H1 (cell line): Measurements from ENCODE around the gene GABRR2. TPM values are rescaled to one million over a fixed set of nuclear protein-coding genes. Genes with fewer than 3 reads are reported as not detected.

ENCODE experiments used
- CTCF ChIA-PET: fragments of 300-600 bp; sonication (Branson Sonifier 250); formaldehyde crosslinking; loops from one replicate; lab custom pipeline; 2021; ENCODE audit not compliant: partially characterized antibody; lab: Charles Lee
- POLR2A ChIA-PET: fragments of 300-600 bp; sonication (Branson Sonifier 250); formaldehyde crosslinking; loops from one replicate; lab custom pipeline; 2021; ENCODE audit warnings: inconsistent platforms; ENCODE audit not compliant: partially characterized antibody; lab: Charles Lee
- DNase-seq, 2 experiments: peaks; one replicate each; pipeline versions ENCODE4 v3.0.0 to v3.0.0-alpha.2; 2010 to 2022; ENCODE audit warnings: low spot score in 2 of 2, low read depth in 1 of 2, mixed read lengths in 1 of 2
- FAIRE-seq: peaks from 2 replicates; lab custom pipeline; 2011; peaks lifted over from hg19 to GRCh38; lab: Jason Lieb, UNC
- H2AFZ ChIP-seq: 2 replicates; pipeline ENCODE4 v1.8.1; 2012; ENCODE audit warnings: low read length, inconsistent platforms
- H2AK5ac ChIP-seq: 2 replicates; pipeline ENCODE4 v1.6.1; 2013; ENCODE audit warnings: low read depth, low read length
- H2BK120ac ChIP-seq: replicated peaks from 2 replicates; pipeline ENCODE3; 2013; ENCODE audit warnings: low read depth, low read length, inconsistent platforms
- H2BK12ac ChIP-seq: 2 replicates; pipeline ENCODE4 v1.6.1; 2013; ENCODE audit warnings: low read depth, low read length
- H2BK15ac ChIP-seq: 2 replicates; pipeline ENCODE4 v1.6.1; 2013; ENCODE audit warnings: low read length
- H2BK20ac ChIP-seq: 2 replicates; pipeline ENCODE4 v1.6.1; 2013; ENCODE audit warnings: low read length
- H2BK5ac ChIP-seq: 2 replicates; pipeline ENCODE4 v1.6.1; 2013; ENCODE audit warnings: low read depth, low read length
- H3K14ac ChIP-seq: 2 replicates; pipeline ENCODE4 v1.6.1; 2013; ENCODE audit warnings: inconsistent platforms; ENCODE audit not compliant: insufficient read length
- H3K18ac ChIP-seq: 2 replicates; pipeline ENCODE4 v1.6.1; 2013; ENCODE audit warnings: low read length; ENCODE audit errors: extremely low read depth
- H3K23ac ChIP-seq: 2 replicates; pipeline ENCODE4 v1.6.1; 2013; ENCODE audit warnings: inconsistent platforms; ENCODE audit not compliant: insufficient read length
- H3K23me2 ChIP-seq: 2 replicates; pipeline ENCODE4 v1.6.1; 2013; ENCODE audit warnings: low read depth, low read length
- H3K27ac ChIP-seq: 2 replicates; pipeline ENCODE4 v1.6.1; 2011; ENCODE audit warnings: low read depth, low read length, inconsistent platforms
- H3K27me3 ChIP-seq, 4 experiments: replicated peaks in 1 of 4; 1 replicate in 1 of 4; 2 replicates in 3 of 4; pipeline versions ENCODE4 v1.6.1 to v1.8.1; 2011 to 2013; ENCODE audit warnings: low read length in 3 of 4, mild to moderate bottlenecking in 3 of 4, inconsistent platforms in 2 of 4, mixed read lengths in 2 of 4, moderate library complexity in 1 of 4; ENCODE audit not compliant: control insufficient read depth in 3 of 4, insufficient read depth in 3 of 4; ENCODE audit errors: extremely low read depth in 1 of 4
- H3K36me3 ChIP-seq, 4 experiments: 2 replicates each; pipeline versions ENCODE4 v1.6.1 to v1.8.1; 2011 to 2013; ENCODE audit warnings: mild to moderate bottlenecking in 4 of 4, low read length in 3 of 4, moderate library complexity in 2 of 4, control low read depth in 1 of 4, inconsistent platforms in 1 of 4; ENCODE audit not compliant: insufficient read depth in 4 of 4, control insufficient read depth in 2 of 4
- H3K4ac ChIP-seq: replicated peaks from 2 replicates; pipeline ENCODE3; 2013; ENCODE audit warnings: low read length, low read depth, mixed read lengths, inconsistent platforms; ENCODE audit not compliant: insufficient read length
- H3K4me1 ChIP-seq, 4 experiments: replicated peaks in 1 of 4; 1 replicate in 1 of 4; 2 replicates in 3 of 4; pipeline versions ENCODE4 v1.6.1 to v1.8.1; 2011 to 2013; ENCODE audit warnings: low read length in 3 of 4, inconsistent platforms in 2 of 4, mixed read lengths in 1 of 4; ENCODE audit not compliant: insufficient read depth in 4 of 4, control insufficient read depth in 3 of 4
- H3K4me2 ChIP-seq, 2 experiments: 2 replicates each; pipeline versions ENCODE4 v1.6.1 to v1.8.1; 2011 to 2013; ENCODE audit warnings: low read depth in 2 of 2, low read length in 2 of 2, control low read depth in 1 of 2, inconsistent platforms in 1 of 2, mild to moderate bottlenecking in 1 of 2; ENCODE audit not compliant: insufficient read depth in 1 of 2
- H3K4me3 ChIP-seq, 4 experiments: fragments of 200-600, 300-600 bp in 1 of 4; sonication (generic), shearing (Covaris generic), sonication (Bioruptor Twin) in 1 of 4; 2 replicates each; pipeline versions ENCODE4 v1.5.1 to v1.8.1; 2011 to 2016; ENCODE audit warnings: low read length in 4 of 4, low read depth in 3 of 4, control low read depth in 2 of 4, inconsistent platforms in 2 of 4, mild to moderate bottlenecking in 2 of 4, mixed read lengths in 1 of 4, moderate library complexity in 1 of 4; ENCODE audit not compliant: insufficient read depth in 2 of 4; ENCODE audit errors: extremely low read depth in 1 of 4
- H3K56ac ChIP-seq: replicated peaks from 2 replicates; pipeline ENCODE3; 2013; ENCODE audit warnings: low read depth, mild to moderate bottlenecking, mixed read lengths, low read length, inconsistent platforms; ENCODE audit not compliant: insufficient read length
- H3K79me1 ChIP-seq: 2 replicates; pipeline ENCODE4 v1.6.1; 2013; ENCODE audit warnings: low read depth, low read length, control low read depth
- H3K79me2 ChIP-seq, 2 experiments: 2 replicates each; pipeline versions ENCODE4 v1.6.1 to v1.8.1; 2012 to 2013; ENCODE audit warnings: low read length in 2 of 2, mild to moderate bottlenecking in 2 of 2, inconsistent platforms in 1 of 2; ENCODE audit not compliant: insufficient read depth in 2 of 2, control insufficient read depth in 1 of 2
- H3K9ac ChIP-seq, 4 experiments: replicated peaks in 1 of 4; 1 replicate in 1 of 4; 2 replicates in 3 of 4; pipeline versions ENCODE4 v1.6.1 to v1.8.1; 2011 to 2013; ENCODE audit warnings: low read depth in 3 of 4, low read length in 3 of 4, control low read depth in 2 of 4, mild to moderate bottlenecking in 2 of 4, moderate library complexity in 2 of 4, inconsistent platforms in 1 of 4; ENCODE audit errors: extremely low read depth in 1 of 4
- H3K9me3 ChIP-seq, 2 experiments: 2 replicates each; pipeline versions ENCODE4 v1.6.1 to v1.8.1; 2012 to 2013; ENCODE audit warnings: mild to moderate bottlenecking in 2 of 2, moderate library complexity in 2 of 2, control low read depth in 1 of 2, inconsistent platforms in 1 of 2, low read depth in 1 of 2, low read length in 1 of 2, mixed read lengths in 1 of 2; ENCODE audit not compliant: insufficient read depth in 2 of 2
- H4K20me1 ChIP-seq, 2 experiments: replicated peaks in 1 of 2; 2 replicates each; pipeline versions ENCODE3 to v1.8.1; 2011 to 2013; ENCODE audit warnings: inconsistent platforms in 2 of 2, low read length in 2 of 2, mild to moderate bottlenecking in 1 of 2; ENCODE audit not compliant: insufficient read depth in 2 of 2, control insufficient read depth in 1 of 2
- H4K5ac ChIP-seq: 2 replicates; pipeline ENCODE4 v1.6.1; 2013; ENCODE audit warnings: low read length, low read depth, mixed read lengths, inconsistent platforms; ENCODE audit not compliant: insufficient read length
- H4K8ac ChIP-seq: 2 replicates; pipeline ENCODE4 v1.8.0; 2013; ENCODE audit warnings: mild to moderate bottlenecking, moderate library complexity, low read length, inconsistent platforms; ENCODE audit not compliant: insufficient read depth; ENCODE audit errors: extremely low read depth
- H4K91ac ChIP-seq: replicated peaks from 2 replicates; pipeline ENCODE3; 2013; ENCODE audit warnings: low read length, mixed read lengths, inconsistent platforms; ENCODE audit not compliant: insufficient read length
- E2F6 ChIP-seq: IDR thresholded peaks from 2 replicates; pipeline ENCODE4 v1.6.1; 2012; ENCODE audit warnings: inconsistent platforms
- HDAC2 ChIP-seq, 2 experiments: fragments of 300-600 bp in 1 of 2; sonication (generic) in 1 of 2; IDR thresholded peaks; 2 replicates each; pipeline ENCODE4 v1.6.1; 2011 to 2012; ENCODE audit warnings: low read depth in 2 of 2, low read length in 2 of 2, mild to moderate bottlenecking in 2 of 2, moderate library complexity in 2 of 2, borderline replicate concordance in 1 of 2, inconsistent platforms in 1 of 2
- RAD21 ChIP-seq, 2 experiments: IDR thresholded peaks in 1 of 2; conservative IDR thresholded peaks in 1 of 2; 2 replicates each; pipeline ENCODE4 v1.6.1; 2011; ENCODE audit warnings: low read depth in 2 of 2, low read length in 2 of 2, improper control_type of control experiment in 1 of 2, inconsistent platforms in 1 of 2, mild to moderate bottlenecking in 1 of 2, moderate library complexity in 1 of 2
- SAP30 ChIP-seq: fragments of 300-600 bp; sonication (generic); IDR thresholded peaks from 2 replicates; pipeline ENCODE4 v1.7.1; 2012; ENCODE audit warnings: low read length, moderate library complexity, mild to moderate bottlenecking, inconsistent platforms; ENCODE audit not compliant: insufficient read depth, insufficient replicate concordance
- TBP ChIP-seq: IDR thresholded peaks from 2 replicates; pipeline ENCODE4 v1.6.1; 2011; ENCODE audit warnings: low read depth, low read length, improper control_type of control experiment
- TCF12 ChIP-seq: IDR thresholded peaks from 2 replicates; pipeline ENCODE4 v1.6.1; 2011; ENCODE audit warnings: low read depth, mild to moderate bottlenecking, low read length
- WGBS, 2 experiments: shearing (Covaris generic) in 1 of 2; methylation state at CpG; one replicate each; pipeline versions ENCODE4 v1.1.6 to v1.1.7; 2013 to 2015; ENCODE audit warnings: low lambda C conversion rate in 2 of 2, mixed read lengths in 2 of 2, inconsistent platforms in 1 of 2, low coverage in 1 of 2, missing lambda C conversion rate in 1 of 2; ENCODE audit not compliant: insufficient replicate concordance in 2 of 2, insufficient coverage in 1 of 2, insufficient read length in 1 of 2; ENCODE audit errors: extremely low coverage in 1 of 2, missing lambda C conversion rate in 1 of 2; 5-methylcytosine and 5-hydroxymethylcytosine counted together
- polyA plus RNA-seq, 7 experiments: library from polyadenylated mRNA; depleted of rRNA in 3 of 7; stranded (reverse) in 5 of 7; unstranded in 2 of 7; fragments of >200 nt in 5 of 7; fragments of 200-250 nt in 2 of 7; gene quantifications; 1 replicate in 5 of 7; 2 replicates in 1 of 7; 4 replicates in 1 of 7; pipeline versions ENCODE4 v1.2.1 to v1.2.3, GENCODE V29; 2011 to 2013; ENCODE audit warnings: missing spikeins in 2 of 7, mixed read lengths in 2 of 7
- total RNA-seq: library from RNA; stranded (reverse); fragmentation: NEBNext Ultra II Directional; extraction: Animal tissue kit (Norgen Biotek cat#: 25700); gene quantifications from 2 replicates; pipeline ENCODE4 v1.2.1, GENCODE V29; 2021

The GABRR2 gene
- total and polyA plus RNA-seq, 2 of the 8 experiments (the other 6 are each of a cell fraction or from before 2014, with no cell fraction given), result not detected

GRCh38 chr6:89357390-89357789 is 42.3 kb upstream of the GABRR2 start:
- Histone ChIP-seq H3K56ac (no peak overlapping the region), H3K23ac (no peak overlapping the region), H3K4me2 (no peak overlapping the region), H2AFZ (no peak overlapping the region), H2BK5ac (no peak overlapping the region), H2AK5ac (no peak overlapping the region), H2BK15ac (no peak overlapping the region), H4K8ac (no peak overlapping the region), H2BK12ac (no peak overlapping the region), H3K9ac (no peak overlapping the region), H3K4ac (no peak overlapping the region), H3K79me2 (no peaks in the 10 kb centered on the region), H3K4me1 (peaks cover 0 to 4% (median 0%) of the 10 kb centered on the region in 4 experiments; a peak in 1 of 7 replicates), H3K9me3 (no peaks in the 10 kb centered on the region), H4K5ac (no peak overlapping the region), H3K4me3 (no peak overlapping the region), H3K18ac (no peak overlapping the region), H3K27me3 (no peaks in the 10 kb centered on the region; a peak in 1 of 7 replicates), H3K23me2 (no peaks in the 10 kb centered on the region; the same call in 1 of the 2 replicates), H3K27ac (no peak overlapping the region), H3K79me1 (no peaks in the 10 kb centered on the region), H4K91ac (no peak overlapping the region), H2BK20ac (no peak overlapping the region), H3K14ac (no peak overlapping the region), H2BK120ac (no peak overlapping the region), H3K36me3 (no peaks in the 10 kb centered on the region), H4K20me1 (no peaks in the 10 kb centered on the region)
- ChIA-PET CTCF (interaction anchor here (0.9 to 15.3 kb wide), 6 partner anchors 8 to 18 kb away, joined by 3 to 130 read pairs (median 4); no protein-coding TSS in a partner anchor), POLR2A (interaction anchor here (1.0 to 2.3 kb wide), 2 partner anchors 9 to 53 kb away, joined by 3 to 6 read pairs; no protein-coding TSS in a partner anchor)
- WGBS, 2 experiments, result 76% methylated on average over 3 of the region's 3 CpGs; no CpG with 5 or more reads in 1 of the 2 experiments
- TF ChIP-seq HDAC2 (IDR thresholded peaks at IDR 0.05; ENCODE audit: borderline replicate concordance in 1 of 2, low read depth in 2 of 2, low read length in 2 of 2), result no peak
- no peak for TF ChIP-seq SAP30
- no peak for TF ChIP-seq E2F6
- no peak for TF ChIP-seq RAD21 (IDR thresholded peaks at IDR 0.05 in 1 of 2, conservative IDR thresholded peaks at IDR 0.05 in 1 of 2; ENCODE audit: low read depth in 2 of 2, low read length in 2 of 2)
- TF ChIP-seq TCF12, result no peak
- no peak for TF ChIP-seq TBP
- no peak for FAIRE-seq
- no peak for DNase-seq
